ENCODE data around the gene C1GALT1.
"Not testable (repeated sequence)": the region's sequence is repeated elsewhere in the genome, so short reads cannot be mapped to it uniquely, and the experiment has no call there.

Gene C1GALT1

GRCh38 chr7:7152315-7152714 lies 30.0 kb upstream of the C1GALT1 start:
- Histone ChIP-seq H3K9ac (ENCODE audit: low read length) (no peak overlapping the region), H3K4me3 (ENCODE audit: low read length) (no peak overlapping the region), H3K27ac (ENCODE audit: low read depth, low read length) (no peak overlapping the region), H3K4me1 (ENCODE audit: control insufficient read depth, insufficient read depth, low read length) (no peaks in the 10 kb centered on the region), H3K27me3 (ENCODE audit: control insufficient read depth, insufficient read depth, low read length) (no peaks in the 10 kb centered on the region), H3K36me3 (ENCODE audit: control insufficient read depth, insufficient read depth, low read length) (no peaks in the 10 kb centered on the region)

GRCh38 chr7:7154355-7154754 lies 28.0 kb upstream of the C1GALT1 start:
- H3K4me1 ChIP-seq (ENCODE audit: control insufficient read depth, insufficient read depth, low read length); H3K27me3 ChIP-seq (ENCODE audit: control insufficient read depth, insufficient read depth, low read length); H3K4me3 ChIP-seq (ENCODE audit: low read length); H3K9ac ChIP-seq (ENCODE audit: low read length); H3K36me3 ChIP-seq (ENCODE audit: control insufficient read depth, insufficient read depth, low read length); H3K27ac ChIP-seq (ENCODE audit: low read depth, low read length): not testable (repeated sequence)

DNA sequence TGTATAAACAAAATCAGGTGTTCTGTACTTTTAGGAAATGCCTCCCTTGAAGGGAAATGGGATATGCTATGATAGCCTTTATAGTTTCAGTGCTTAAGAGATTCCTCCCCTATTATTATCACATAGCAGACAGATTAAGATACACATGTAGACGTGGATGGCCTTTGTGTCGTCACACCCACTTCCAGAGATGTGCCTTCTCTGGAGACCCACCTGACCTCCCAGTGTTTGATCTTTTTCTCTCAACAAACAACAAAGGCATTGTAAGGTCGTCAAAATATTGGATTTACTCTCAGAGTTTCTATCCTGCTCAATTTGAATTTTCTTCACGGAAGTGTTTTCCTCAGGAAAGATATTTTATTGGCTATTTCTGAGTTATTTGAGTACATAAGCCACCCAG lies 25.7 kb upstream of the C1GALT1 start:
- no peaks in the 10 kb centered on the region for H3K4me1 ChIP-seq (ENCODE audit: control insufficient read depth, insufficient read depth, low read length)
- H3K36me3 ChIP-seq (ENCODE audit: control insufficient read depth, insufficient read depth, low read length) = no peaks in the 10 kb centered on the region
- no peak overlapping the region for H3K4me3 ChIP-seq (ENCODE audit: low read length)
- H3K27ac ChIP-seq (ENCODE audit: low read depth, low read length) = no peak overlapping the region
- no peaks in the 10 kb centered on the region for H3K27me3 ChIP-seq (ENCODE audit: control insufficient read depth, insufficient read depth, low read length)
- no peak overlapping the region for H3K9ac ChIP-seq (ENCODE audit: low read length)

DNA sequence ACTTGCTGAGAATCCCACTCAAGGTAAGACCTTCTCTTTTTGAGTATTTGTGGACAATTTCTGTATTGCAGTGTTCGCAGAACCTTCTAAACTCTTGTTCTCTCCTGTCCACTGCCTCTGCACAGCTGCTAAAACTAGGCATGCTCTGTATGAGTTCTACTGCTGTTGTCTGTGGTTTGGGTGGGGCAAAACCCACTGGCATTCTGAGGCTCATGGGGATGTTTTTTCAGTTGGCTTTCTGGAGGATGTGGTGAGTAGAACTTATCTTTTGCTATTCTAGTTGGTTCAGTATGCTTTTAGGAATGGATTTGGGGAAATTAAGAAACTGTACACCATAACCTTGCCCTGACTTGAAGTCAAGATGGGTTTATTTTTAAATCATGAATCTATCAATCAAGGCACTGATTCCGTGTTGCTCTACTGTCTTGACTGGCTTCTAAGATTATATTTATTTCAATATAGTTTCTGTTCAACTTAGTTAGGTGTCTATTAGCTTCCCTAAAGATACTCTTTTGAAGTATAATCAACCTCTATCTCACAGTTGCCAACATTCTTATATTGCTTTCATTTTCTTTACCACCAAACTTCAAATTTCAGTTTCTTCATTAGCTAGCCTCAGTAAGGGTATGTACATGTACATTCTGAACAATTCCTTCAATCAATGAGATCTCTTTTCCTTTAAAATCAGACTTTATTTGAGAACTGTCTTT lies 25.0 kb upstream of the C1GALT1 start:
- Histone ChIP-seq H3K9ac (ENCODE audit: low read length) (no peak overlapping the region), H3K27me3 (ENCODE audit: control insufficient read depth, insufficient read depth, low read length) (no peaks in the 10 kb centered on the region), H3K36me3 (ENCODE audit: control insufficient read depth, insufficient read depth, low read length) (no peaks in the 10 kb centered on the region), H3K4me1 (ENCODE audit: control insufficient read depth, insufficient read depth, low read length) (no peaks in the 10 kb centered on the region), H3K4me3 (ENCODE audit: low read length) (no peak overlapping the region), H3K27ac (ENCODE audit: low read depth, low read length) (no peak overlapping the region)

- no peaks in the 10 kb centered on the region for H3K4me1 ChIP-seq (ENCODE audit: control insufficient read depth, insufficient read depth, low read length)
- no peaks in the 10 kb centered on the region for H3K27me3 ChIP-seq (ENCODE audit: control insufficient read depth, insufficient read depth, low read length)
- no peak overlapping the region for H3K9ac ChIP-seq (ENCODE audit: low read length)
- no peak overlapping the region for H3K27ac ChIP-seq (ENCODE audit: low read depth, low read length)
- H3K36me3 ChIP-seq (ENCODE audit: control insufficient read depth, insufficient read depth, low read length) = no peaks in the 10 kb centered on the region
- H3K4me3 ChIP-seq (ENCODE audit: low read length) = no peak overlapping the region
Measured at GRCh38 chr7:7157887-7158271, 24.5 kb upstream of the C1GALT1 start.

DNA sequence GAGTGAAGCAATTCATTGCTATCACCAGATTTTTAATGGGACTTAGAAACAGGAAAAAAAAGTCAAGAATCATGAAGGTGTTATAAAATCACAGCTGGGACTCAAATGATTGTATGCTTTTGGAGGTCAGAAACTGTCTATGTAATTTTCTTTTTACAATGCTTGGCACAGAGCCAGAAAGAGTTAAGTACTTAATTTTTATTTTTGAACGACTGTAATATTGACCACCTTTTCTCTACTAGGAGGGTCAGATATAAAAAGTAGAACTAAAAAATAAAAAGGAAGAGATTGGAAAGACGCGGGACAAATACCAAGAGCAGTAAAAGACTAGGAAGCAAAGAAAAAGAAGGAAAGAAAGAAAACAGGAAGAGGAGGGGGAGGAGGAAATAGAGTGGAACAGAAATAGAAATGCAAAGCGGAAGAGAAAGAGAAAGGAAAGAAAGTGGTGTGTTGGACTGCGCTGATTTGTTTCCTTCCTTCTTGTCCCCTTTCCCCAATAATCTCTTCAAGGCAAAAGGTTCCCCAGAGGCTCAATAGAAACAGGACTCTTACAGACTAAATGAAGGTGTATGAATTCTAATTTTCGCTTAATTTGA lies 23.2 kb upstream of the C1GALT1 start:
- Histone ChIP-seq H3K4me3 (ENCODE audit: low read length) (no peak overlapping the region), H3K36me3 (ENCODE audit: control insufficient read depth, insufficient read depth, low read length) (no peaks in the 10 kb centered on the region)

DNA sequence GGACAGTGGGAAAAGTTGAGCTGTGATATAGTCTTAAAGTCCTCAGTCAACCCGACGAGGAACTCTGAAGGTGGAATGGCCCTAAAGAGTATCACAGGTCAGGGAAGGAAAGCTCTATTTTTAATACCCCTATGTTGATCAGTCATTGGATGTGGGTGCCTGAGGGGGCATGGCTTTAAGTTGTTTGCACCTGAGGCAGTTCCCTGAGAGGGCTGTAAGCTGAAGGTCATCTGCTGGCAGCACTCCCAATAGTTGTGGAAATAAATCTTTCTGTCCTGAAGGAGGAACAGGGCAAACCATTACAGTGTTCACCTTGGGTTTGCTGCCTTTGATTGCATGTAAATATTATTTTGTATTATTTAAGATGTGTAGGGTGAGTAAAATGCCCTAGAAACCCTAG lies 17.8 kb upstream of the C1GALT1 start:
- no peak overlapping the region for H3K9ac ChIP-seq (ENCODE audit: low read length)
- H3K27ac ChIP-seq (ENCODE audit: low read depth, low read length) = no peak overlapping the region
- H3K4me3 ChIP-seq (ENCODE audit: low read length) = no peak overlapping the region
- no peaks in the 10 kb centered on the region for H3K27me3 ChIP-seq (ENCODE audit: control insufficient read depth, insufficient read depth, low read length)
- H3K36me3 ChIP-seq (ENCODE audit: control insufficient read depth, insufficient read depth, low read length) = no peaks in the 10 kb centered on the region
- H3K4me1 ChIP-seq (ENCODE audit: control insufficient read depth, insufficient read depth, low read length) = no peaks in the 10 kb centered on the region

More for the DNA sequence above, 23.2 kb upstream of the C1GALT1 start:
- Histone ChIP-seq H3K27me3 (ENCODE audit: control insufficient read depth, insufficient read depth, low read length) (no peaks in the 10 kb centered on the region), H3K9ac (ENCODE audit: low read length) (no peak overlapping the region), H3K4me1 (ENCODE audit: control insufficient read depth, insufficient read depth, low read length) (no peaks in the 10 kb centered on the region), H3K27ac (ENCODE audit: low read depth, low read length) (no peak overlapping the region)

DNA sequence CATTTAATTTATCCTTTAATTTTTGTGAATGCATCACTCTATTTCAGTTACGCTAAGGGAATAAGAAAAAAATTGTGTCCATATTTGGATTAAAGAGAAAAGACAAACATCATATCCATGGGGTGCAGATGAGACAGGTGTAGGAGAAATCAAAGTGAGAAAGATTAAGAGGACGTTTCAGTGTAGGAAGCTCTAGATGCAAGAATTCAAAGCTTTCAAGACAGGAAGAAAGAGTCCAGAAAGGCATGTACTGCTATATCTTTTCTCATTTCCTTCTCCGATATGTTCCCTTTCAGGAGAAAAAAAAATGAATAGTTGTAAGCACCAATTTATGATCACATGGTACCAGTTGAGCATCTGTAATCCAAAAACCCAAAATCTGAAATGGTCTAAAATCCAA lies 17.0 kb upstream of the C1GALT1 start:
- H3K27ac ChIP-seq (ENCODE audit: low read depth, low read length) = no peak overlapping the region
- no peak overlapping the region for H3K9ac ChIP-seq (ENCODE audit: low read length)
- H3K27me3 ChIP-seq (ENCODE audit: control insufficient read depth, insufficient read depth, low read length) = no peaks in the 10 kb centered on the region
- H3K36me3 ChIP-seq (ENCODE audit: control insufficient read depth, insufficient read depth, low read length) = no peaks in the 10 kb centered on the region
- H3K4me1 ChIP-seq (ENCODE audit: control insufficient read depth, insufficient read depth, low read length) = no peaks in the 10 kb centered on the region
- H3K4me3 ChIP-seq (ENCODE audit: low read length) = no peak overlapping the region

DNA sequence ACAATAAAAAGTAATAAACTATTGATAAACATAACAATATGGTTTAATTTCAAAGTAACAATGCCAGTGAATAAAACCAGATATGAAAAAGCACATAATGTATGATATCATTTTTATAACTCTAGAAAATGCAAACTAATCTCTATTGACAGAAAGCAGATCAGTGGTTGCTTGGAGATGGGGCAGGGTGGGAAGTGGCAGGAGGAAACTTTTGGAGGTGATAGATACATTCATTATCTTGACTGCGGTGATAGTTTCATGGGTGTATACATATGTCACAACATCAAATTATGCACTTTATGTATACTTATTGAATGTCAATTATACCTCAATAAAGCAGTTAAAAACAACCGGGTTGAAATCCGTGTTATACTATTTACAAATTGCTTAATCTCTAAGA lies 16.0 kb upstream of the C1GALT1 start:
- H3K27me3 ChIP-seq (ENCODE audit: control insufficient read depth, insufficient read depth, low read length) = no peaks in the 10 kb centered on the region
- H3K36me3 ChIP-seq (ENCODE audit: control insufficient read depth, insufficient read depth, low read length) = no peaks in the 10 kb centered on the region
- H3K9ac ChIP-seq (ENCODE audit: low read length) = no peak overlapping the region
- H3K27ac ChIP-seq (ENCODE audit: low read depth, low read length) = no peak overlapping the region
- H3K4me3 ChIP-seq (ENCODE audit: low read length) = no peak overlapping the region
- H3K4me1 ChIP-seq (ENCODE audit: control insufficient read depth, insufficient read depth, low read length) = no peaks in the 10 kb centered on the region

DNA sequence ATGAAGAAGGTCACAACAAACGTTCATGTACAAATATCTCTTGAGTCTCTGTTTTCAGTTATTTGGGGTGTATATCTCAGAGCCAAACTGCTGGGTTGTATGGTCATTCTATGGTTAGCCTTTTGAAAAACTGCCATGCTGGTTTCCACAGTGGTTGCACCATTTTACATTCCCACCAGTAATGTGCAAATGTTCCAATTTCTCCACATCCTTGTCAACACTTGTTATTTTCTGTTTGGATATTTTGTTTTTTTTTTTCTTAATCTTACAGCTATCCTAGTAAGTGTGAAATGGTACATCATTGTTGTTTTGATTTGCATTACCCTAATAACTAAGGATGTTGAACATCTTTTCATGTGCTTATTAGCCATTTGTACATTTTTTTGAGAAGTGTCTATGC lies 13.0 kb upstream of the C1GALT1 start:
- Histone ChIP-seq H3K27me3 (ENCODE audit: control insufficient read depth, insufficient read depth, low read length) (no peaks in the 10 kb centered on the region), H3K4me1 (ENCODE audit: control insufficient read depth, insufficient read depth, low read length) (no peaks in the 10 kb centered on the region), H3K27ac (ENCODE audit: low read depth, low read length) (no peak overlapping the region), H3K4me3 (ENCODE audit: low read length) (no peak overlapping the region), H3K9ac (ENCODE audit: low read length) (no peak overlapping the region), H3K36me3 (ENCODE audit: control insufficient read depth, insufficient read depth, low read length) (no peaks in the 10 kb centered on the region)

DNA sequence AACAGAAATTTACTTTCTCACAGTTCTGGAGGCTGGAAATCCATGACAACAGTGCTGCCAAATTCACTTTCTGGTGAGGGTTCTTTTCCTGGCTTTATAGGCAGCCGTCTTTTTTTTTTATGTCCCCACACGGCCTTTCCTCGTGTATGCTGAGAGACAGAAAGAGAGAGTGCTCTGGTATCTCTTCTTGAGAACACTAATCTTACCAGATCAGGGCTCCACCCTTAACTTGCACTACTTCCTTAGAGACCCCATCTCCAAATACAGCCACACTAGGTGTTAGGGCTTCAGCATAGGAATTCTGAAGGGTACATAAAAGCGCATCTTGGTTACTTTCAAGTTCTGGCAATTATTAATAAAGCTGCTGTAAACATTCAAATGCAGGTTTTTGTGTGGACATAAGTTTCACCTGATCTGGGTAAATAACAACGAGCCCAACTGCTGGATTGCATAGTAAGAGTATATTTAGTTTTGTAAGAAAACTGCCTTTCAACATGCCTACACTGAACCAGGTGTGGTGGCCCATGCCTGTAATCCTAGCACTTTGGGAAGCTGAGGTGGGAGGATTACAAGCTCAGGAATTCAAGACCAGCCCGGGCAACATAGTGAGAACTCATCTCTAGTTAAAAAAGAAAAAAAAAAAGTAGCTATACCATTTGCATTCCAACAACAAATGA lies 8.2 kb upstream of the C1GALT1 start:
- H3K27me3 ChIP-seq (ENCODE audit: control insufficient read depth, insufficient read depth, low read length) = no peaks in the 10 kb centered on the region
- no peak overlapping the region for H3K4me3 ChIP-seq (ENCODE audit: low read length)
- no peaks in the 10 kb centered on the region for H3K36me3 ChIP-seq (ENCODE audit: control insufficient read depth, insufficient read depth, low read length)
- H3K9ac ChIP-seq (ENCODE audit: low read length) = no peak overlapping the region
- H3K4me1 ChIP-seq (ENCODE audit: control insufficient read depth, insufficient read depth, low read length) = no peaks in the 10 kb centered on the region
- no peak overlapping the region for H3K27ac ChIP-seq (ENCODE audit: low read depth, low read length)

- no peak overlapping the region for H3K27ac ChIP-seq (ENCODE audit: low read depth, low read length)
- no peak overlapping the region for H3K9ac ChIP-seq (ENCODE audit: low read length)
- no peaks in the 10 kb centered on the region for H3K27me3 ChIP-seq (ENCODE audit: control insufficient read depth, insufficient read depth, low read length)
- H3K36me3 ChIP-seq (ENCODE audit: control insufficient read depth, insufficient read depth, low read length) = no peaks in the 10 kb centered on the region
- H3K4me1 ChIP-seq (ENCODE audit: control insufficient read depth, insufficient read depth, low read length) = no peaks in the 10 kb centered on the region
- no peak overlapping the region for H3K4me3 ChIP-seq (ENCODE audit: low read length)
Measured at GRCh38 chr7:7175075-7175695, 7.2 kb upstream of the C1GALT1 start.

Measured in rectal smooth muscle tissue (tissue), 1 donor.